Tongue (tissue), 2 donors: Measurements from ENCODE around the gene DNAJC11. TPM values are rescaled to one million over a fixed set of nuclear protein-coding genes. Genes with fewer than 3 reads are reported as not detected.

Source experiments
- DNase-seq: peaks from one replicate; pipeline ENCODE4 v3.0.0-alpha.2; 2015
- total RNA-seq: library from RNA; depleted of rRNA; stranded (reverse); fragments of >200 nt; gene quantifications from one replicate; pipeline ENCODE4 v1.2.3, GENCODE V29; 2014

DNAJC11 gene
- total RNA-seq, 1 donor from 2014 or later = 35.4 TPM

GRCh38 chr1:6624710-6625583 is 76.7 kb downstream of the DNAJC11 start, which contains the start of gene THAP3:
Gene THAP3, plus strand, starts transcription at chr1:6624868. Its CDS starts 351 bp downstream, at chr1:6625219.
- peak; percentile 92 for DNase-seq

DNA sequence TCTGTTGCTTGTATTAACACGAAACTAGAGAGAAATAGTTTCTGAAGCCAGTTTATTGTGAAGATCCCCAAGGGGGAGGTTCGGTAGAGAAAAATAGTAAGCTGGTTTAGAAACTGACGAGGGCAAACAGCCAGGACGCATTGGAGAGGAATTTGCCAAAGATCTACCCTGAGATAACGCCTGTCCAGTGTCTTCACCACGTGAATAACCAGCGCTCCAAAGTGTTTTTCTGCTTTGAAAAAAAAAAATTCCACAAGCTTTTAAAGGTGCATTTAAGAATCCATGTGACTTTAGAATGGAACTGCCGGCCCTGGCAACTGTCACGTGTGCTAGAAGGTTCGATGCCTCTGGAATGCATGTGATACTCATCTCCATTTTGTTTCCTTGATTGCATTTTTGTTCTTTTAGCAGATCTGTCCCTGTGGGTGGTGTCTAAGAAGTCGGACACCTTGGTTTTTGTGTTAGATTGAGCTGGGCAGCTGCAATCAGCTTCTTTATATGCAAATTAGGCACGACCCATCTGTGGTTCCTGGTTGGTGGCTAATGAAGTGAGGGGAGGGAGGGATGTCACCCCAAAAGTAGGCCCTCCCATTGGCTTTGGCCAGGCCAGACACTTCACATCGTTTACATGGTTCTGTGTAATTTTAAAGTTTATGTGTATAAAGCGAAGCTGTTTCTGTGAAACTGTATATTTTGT is 78.2 kb downstream of the DNAJC11 start:
- no peak for DNase-seq

DNA sequence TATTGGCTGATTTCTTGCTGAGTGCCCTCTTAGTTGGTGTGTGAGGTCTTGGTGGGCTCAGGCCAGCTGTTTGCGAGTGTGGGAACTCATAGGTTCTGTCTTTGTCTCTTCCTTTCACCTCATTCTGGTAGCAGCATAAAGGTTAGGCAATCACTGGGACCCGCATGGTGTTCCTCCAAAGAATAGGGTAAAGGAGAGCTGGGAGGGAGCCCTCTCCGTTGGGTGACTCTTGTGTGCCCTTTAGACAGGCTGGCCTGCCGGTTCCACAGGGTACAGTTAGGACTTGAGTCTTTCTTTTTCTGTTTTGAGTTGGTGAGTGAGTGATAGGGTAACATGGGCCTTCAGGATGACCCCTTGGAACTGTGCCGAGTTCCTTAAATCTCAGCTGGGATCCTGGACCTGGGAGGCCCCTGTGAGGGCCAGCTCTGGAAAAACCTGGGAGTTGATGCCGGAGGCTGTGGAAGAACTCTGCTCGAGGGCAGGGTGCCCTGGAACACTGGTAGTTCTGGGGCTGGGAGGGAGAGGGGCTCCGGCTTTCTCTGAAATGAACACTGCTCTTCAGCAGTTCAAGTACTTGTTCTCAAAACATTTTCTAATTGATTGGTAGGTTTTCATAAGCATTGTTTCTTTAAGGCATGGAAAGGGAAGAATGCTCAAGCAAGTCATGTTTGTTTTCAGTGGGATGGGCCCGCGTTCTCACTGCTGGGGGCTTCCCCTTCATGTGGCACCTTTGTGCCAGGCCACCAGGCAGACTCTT is 79.0 kb downstream of the DNAJC11 start:
- no peak for DNase-seq

DNA sequence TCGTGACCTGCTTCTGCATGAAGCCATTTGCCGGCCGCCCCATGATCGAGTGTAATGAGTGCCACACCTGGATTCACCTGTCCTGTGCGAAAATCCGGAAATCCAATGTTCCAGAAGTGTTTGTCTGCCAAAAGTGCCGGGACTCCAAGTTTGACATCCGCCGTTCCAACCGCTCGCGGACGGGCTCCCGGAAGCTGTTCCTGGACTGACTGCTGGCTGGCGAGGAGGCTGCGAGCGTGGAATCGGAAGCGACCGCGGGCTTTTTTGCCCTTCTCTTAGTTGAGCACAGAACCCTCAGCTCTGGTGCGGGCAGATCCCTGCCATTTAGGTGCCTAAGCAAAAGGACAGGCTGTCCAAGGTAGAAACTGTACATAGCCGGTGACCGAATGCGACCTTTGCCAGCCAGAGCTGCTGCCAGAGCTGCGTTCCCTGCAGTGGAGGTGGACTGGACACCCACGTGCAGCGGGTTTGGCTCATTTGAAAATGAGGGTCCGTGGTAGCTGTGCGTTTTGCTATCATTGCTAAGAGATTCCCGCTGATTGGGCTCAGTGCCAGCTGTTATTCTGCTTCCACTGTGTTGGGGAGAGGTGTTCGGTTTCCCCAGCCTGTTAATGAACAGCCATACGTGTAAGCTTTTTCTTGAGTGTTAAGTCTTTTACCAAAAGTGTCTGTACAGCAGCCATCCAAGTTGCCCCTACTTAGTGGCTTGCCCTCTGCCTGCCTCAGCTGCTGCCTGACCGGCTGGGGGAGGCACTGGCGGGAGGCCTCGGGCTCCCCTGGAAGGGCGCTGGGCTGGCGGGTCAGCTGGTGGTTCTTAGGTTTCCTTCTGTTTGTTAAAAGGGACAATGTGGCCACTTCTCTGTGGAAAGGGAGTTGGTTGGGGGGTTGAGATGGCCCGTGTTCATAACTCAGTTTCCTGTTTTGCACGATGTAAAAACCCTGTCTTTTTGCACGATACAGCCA is 79.9 kb downstream of the DNAJC11 start:
- DNase-seq = no peak

DNA sequence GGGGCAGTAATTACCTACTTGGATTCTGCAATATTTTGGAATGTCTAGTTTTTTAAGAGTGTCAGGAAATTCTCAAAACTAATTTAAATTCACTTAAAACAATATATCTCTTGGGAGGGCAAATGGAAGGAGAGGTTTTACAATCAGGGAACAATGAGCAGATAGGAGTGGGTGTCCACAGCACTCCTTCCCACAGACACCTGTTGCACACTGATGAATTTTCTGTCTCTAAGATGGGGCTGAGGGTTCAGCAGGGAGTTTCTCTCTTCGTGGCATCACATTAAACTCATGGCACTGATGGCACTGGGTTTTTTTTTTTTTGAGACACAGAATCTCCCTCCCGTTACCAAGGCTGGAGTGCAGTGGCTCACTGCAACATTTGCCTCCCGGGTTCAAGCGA is 82.6 kb downstream of the DNAJC11 start:
- DNase-seq = no peak

DNA sequence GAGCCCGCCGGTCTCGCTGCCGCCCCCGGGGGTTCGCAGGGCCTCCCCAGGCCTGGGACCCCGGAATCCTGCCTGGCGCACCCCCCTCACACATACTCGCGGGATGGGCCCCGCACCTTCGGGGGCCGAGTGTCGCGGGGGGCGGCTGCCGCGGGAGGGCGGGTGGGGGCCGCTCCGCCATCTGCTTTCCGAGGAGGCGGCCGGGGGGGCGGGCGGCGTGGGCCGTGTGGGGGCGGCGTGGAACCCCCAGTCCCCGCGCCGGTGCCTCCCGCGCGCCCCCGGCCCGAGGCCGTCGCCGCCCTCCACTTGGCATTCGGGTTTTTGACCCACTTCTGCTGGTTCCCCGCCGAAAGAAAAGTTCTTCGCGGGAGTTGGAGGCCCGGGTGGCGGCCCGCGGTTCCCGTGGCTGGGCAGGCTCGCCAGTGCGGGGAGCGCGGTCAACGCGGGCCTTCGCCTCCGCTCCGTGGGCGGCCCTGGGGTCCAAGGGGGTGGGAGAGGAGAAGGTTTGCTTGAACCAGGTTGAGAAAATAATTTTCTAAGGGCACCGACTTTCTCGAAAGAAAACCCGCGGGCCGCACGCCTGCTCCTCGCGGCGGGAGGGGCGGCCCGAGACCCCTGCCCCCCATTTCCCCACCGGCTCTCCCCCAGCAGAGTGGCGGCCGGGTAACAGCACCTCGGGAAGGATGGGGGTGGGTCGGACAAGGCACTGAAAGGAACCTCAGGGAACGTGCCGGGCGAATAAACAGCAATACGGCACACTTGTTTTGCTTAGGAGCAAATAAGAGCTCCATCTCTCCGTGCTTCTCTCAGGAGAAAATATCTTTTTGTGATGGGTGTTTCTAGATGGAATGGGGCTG is 86.5 kb downstream of the DNAJC11 start:
- DNase-seq = no peak

- DNase-seq = peak; percentile 74
Observed at GRCh38 chr1:6614019-6614928, 87.3 kb downstream of the DNAJC11 start.

GRCh38 chr1:6613361-6614018 is 88.1 kb downstream of the DNAJC11 start, which contains the start of gene PHF13:
Gene PHF13, plus strand, starts transcription at chr1:6613731. Its CDS starts 336 bp downstream, at chr1:6614067.
- DNase-seq = peak; percentile 99

GRCh38 chr1:6612641-6613360 is 88.8 kb downstream of the DNAJC11 start:
- DNase-seq = peak; percentile 63

DNA sequence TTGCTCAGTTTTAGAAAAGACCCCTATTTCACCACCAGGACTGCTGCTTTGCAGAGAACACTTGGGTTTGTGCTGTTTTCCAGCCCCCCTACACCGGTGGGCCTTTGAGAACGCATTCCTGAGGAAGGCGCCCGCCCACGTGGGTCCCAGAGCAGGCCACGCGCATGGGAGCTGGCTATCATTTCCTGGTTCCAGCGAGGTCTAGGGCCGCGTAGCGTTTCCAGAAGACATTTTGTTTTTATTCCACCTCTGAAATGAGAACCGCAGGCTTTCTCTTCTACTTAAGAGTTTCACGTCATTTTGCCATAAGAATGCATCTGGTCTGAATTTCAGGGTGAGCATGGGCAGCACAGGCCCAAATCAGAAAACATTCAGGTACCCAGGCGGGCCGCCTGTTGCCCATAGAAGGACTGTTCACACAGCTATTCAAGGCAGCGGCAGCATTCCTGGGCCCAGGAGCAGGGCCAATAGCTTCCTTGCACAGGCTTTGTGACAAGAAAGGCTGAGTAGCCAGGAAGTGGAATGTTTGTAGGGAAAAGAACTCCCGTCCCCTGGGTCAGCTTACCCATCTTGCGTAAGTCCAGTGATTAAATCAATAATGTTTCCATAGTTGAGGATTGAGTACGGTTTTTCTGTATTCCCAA is 97.6 kb downstream of the DNAJC11 start:
- DNase-seq = peak; percentile 82

DNA sequence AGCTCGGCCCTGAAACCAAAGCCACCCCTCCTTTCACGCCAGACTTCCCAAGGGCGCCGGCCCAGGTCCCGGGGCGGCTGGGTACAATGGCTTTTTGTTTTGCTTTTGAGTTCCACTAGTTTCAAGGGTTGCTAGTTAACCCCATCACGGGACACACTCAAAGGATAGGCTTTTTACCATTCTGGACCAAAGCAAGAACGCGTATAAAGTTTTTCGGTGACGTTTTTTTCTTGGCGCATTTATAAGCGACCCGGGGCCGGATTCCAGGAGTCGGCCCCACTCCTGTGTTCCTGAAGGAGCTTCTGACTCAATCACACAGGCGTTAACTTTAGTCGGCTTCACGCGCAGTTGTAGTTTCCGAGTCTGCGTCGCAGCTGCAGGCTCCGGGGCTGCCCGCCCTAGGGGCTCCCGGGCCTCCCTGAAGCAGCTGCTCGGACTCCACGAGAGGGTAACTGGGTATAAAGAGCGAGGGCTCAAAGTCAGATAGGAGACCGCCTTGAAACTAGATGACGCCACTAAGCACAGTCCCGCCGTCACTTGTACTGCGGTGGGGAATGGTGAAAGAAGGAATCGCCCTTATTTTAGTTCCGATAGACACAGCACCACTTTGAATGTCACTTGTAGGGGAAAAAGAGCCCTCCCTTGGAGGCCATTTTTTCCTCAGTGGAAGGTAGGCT is 98.2 kb downstream of the DNAJC11 start:
- peak; percentile 94 for DNase-seq

DNA sequence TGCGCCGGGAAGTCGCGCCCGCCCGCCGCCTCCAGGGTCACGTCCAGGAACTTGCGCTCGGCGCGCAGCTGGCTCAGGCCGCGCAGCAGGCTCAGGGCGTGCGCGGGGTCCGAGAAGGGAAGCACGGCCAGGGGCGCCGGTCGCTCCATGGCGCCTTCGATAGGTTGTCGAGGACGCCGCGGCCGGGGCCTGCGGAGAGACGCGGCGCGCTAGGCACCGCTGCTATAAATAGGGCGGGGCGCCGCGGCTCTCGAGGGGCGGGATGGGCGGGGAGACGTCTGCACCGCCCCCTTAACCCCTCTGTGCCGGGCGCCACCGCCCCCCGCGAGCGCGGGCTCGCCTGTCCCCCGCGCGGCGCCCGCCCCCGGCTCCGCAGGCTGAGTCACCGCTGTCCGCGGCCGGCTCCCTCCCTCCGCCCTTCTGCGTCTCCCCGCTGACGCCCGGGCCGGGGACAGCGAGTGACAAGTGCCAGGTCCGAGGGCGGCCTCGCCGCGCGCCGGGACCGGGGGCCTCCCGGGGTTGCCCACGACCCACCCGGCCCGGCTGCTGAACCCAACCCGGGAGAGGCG is 98.9 kb downstream of the DNAJC11 start, which contains the start of gene KLHL21:
Gene KLHL21 (minus strand): TSS at position 201 of the 569 bp plus-strand sequence. CDS start 52 bp downstream, at position 149.
- DNase-seq = peak; percentile 95

DNA sequence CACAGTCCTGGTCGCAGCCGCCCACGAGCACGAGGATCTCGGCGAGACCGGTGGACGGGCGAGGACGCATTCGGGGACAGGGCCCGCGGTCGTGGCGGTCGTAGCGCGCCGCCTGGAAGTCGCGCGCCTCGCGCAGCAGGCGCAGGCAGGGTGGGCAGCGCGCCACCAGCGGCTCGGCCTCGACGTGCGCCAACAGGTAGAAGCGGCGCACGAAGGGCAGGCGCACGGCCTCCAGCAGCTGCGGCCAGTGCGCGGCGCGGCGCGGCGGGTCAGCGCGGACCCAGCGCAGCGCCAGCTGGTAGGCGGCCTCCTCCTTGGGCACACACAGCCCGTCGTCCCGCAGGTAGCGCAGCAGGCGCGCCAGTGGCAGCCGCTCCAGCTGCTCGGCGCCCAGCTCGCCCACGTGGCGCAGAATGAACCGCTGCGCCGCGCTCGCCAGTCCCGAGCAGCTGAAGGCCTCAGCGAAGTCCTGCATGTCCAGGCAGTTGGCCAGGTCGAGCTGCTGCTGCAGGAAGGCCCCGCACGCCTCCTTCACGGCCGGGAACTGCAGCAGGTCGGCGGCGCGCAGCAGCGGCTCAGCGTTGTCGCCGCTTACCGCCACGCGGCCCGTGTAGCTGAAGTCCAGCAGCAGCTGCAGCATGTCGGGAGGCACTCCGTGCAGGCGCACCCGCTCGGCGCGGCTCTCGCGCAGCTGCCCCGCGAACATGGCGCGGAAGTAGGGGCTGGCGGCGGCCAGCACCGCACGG is 99.5 kb downstream of the DNAJC11 start:
- DNase-seq = no peak

- peak; percentile 79 for DNase-seq
Observed at GRCh38 chr1:6601049-6601922, 100.3 kb downstream of the DNAJC11 start.
